ENCODE results near the gene ODAD3.
"Not testable (repeated sequence)": the region's sequence is repeated elsewhere in the genome, so short reads cannot be mapped to it uniquely, and the experiment has no call there.

ODAD3 gene

DNA sequence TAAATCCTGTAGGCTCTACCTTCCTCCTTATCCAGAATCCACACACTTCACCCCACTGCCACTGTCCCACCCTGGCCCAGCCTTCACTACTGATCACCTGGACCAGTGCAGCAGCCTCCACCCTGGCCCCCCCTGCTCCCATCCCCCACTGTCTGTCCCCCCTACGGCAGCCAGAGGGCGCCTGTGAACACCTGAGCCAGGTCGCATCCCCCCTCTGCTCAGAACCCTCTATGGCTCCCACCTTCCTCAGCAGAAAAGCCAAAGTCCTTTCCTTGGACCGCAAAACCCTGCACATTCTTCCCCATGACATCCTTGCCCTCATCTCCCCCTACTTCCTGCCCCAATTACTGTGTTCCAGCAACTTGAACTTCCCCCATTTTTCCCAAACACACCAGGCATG is 25.3 kb upstream of the ODAD3 start:
- DNase-seq (ENCODE audit: low spot score): no peak

DNA sequence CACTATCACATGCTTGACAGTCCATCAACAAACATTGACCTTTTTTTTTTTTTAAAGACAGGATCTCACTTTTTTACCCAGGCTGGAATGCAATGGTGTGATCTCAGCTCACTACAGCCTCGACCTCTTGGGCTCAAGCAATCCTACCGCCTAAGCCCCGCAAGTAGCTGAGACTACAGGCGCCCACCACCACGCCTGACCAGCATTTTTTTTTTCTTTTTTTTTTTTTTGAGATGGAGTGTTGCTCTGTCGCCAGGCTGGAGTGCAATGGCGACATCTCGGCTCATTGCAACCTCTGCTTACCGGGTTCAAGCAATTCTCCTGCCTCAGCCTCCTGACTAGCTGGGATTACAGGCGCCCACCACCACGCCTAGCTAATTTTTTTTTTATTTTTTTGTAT is 24.0 kb upstream of the ODAD3 start:
- not testable (repeated sequence) for DNase-seq (ENCODE audit: low spot score)

DNA sequence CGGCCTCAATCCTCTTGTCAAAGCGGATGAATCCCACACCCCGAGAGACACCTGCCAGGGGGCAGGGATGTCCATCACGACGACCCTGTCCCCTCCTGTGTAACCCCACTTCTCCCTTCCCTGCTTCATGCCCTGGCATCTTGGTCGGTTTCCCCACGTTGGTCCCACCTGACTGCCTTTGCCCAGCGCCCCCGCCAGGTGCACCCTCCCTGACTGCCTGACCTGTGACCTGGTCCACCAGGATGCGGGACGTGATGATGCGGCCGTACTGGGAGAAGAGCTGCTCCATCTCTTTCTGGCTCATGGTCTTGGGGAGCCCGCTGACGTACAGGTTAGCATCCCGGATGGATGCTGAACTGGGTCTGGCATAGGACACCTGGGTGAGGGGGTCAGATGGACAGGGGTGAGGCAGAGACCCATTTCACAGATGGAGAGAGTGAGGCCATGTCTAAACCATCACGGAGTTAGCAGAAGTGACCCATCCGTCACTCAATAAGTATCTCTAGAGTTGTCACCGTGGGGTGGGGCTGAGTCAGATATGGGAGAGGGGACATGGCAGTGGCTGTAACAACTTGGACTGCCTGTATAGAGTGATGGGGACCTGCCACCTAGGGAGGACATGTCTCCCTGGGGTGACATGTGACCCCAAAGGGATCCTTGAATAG is 23.4 kb upstream of the ODAD3 start:
- DNase-seq (ENCODE audit: low spot score): no peak

DNA sequence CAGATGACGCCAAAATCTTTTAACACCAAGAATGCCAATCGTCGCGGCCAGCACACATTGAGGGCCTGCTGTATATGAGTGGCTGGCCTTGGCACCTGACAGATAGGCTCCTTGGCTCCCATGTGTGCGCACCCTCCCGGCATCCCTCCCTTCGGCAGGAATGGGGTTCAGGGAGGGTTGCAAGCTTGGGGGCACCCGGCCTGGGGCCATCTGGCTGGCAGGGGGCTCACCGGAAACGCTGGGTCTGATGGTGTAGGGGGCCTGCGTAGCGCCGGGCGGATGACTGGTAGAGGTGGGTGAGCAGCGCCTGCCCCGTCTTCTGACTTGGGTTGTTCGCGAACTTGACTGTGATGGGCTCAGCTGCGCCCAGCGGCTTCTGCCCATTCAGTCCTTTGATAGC is 22.9 kb upstream of the ODAD3 start:
- DNase-seq (ENCODE audit: low spot score): no peak

DNA sequence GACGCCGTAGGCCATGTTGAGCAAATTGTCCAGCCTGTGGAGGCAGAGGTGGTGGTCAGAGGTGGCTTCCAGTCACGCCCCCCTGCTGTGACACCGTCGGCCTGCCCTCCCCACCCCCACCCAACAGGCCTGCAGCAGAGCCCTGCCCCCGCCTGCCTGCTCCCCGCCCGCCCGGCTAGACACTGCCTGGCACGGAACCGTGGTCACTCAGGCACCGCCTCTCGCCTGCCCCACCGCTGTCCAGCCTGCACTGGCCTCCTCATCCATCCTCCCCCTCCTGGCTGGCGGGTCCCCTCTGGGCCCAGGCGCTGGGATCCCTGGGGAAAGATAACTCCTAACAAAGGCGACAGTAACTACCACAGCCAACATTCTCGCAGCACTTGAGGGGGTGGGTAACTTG is 22.2 kb upstream of the ODAD3 start:
- no peak for DNase-seq (ENCODE audit: low spot score)

DNA sequence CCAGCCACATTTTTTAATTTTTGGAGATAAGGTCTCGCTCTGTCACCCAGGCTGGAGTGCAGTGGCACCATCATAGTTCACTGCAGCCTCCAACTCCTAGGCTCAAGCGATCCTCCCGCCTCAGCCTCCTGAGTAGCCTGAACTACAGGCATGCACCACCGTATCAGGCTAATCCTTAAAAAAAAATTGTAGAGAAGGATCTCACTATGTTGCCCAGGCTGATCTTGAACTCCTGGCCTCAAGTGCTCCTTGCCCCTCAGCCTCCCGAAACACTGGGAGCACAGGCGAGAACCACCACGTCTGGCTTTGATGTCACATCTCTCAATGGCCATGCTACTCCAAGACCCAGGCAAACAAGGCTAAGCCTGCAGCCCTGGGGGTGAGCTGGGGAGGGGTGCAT is 21.7 kb upstream of the ODAD3 start:
- DNase-seq (ENCODE audit: low spot score): no peak

DNA sequence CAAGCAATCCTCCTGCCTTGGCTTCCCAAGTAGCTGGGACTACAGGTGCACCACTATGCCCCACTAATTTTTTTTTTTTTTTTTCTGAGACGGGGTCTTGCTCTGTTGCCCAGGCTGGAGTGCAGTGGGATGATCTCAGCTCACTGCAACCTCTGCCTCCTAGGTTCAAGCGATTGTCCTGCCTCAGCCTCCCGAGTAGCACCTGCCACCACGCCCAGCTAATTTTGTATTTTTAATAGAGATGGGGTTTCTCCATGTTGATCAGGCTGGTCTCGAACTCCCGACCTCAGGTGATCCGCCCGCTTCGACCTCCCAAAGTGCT is 20.3 kb upstream of the ODAD3 start:
- not testable (repeated sequence) for DNase-seq (ENCODE audit: low spot score)

DNA sequence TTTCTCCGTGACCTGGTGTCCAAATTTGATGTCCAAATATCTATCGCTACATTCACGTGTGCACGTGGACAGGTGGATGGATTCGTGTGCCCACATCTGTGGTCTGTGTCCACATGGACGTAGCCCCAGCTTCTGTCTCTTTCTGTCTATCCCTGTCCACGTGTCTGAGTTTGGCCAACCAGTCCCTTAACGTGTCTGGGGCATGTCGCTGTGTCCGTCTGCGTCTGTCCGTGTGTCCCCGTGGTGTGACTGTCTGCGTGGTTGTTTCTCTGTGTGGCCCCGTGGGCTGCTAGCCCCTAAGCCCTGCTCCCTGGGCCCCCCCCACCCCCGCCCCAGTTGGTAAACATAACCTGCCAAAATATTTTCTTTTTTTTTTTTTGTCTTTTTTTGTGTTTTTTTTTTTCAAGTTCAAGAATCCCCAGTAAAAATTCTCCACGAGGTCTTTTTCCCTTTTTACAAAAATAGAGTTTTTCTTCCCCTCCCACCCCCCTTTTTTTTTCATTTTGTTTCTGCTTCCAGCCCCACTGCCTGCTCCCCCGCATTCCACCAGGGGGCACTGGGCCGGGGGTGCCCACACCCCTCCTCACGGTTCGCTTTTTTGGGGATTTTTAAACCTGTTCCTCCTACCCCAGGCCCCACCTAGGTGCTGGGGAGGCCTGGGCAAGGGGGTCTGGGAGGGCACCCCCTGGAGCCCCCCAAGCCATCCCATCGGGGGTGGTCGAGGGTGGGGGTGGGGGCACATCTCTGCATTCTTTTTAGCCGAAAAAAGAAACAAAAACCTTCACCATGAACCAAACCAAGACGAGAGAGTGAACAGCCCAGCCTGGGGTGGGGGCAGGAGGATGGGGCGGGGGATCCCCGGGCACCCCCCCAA is 18.8 kb upstream of the ODAD3 start:
- DNase-seq (ENCODE audit: low spot score): no peak

DNA sequence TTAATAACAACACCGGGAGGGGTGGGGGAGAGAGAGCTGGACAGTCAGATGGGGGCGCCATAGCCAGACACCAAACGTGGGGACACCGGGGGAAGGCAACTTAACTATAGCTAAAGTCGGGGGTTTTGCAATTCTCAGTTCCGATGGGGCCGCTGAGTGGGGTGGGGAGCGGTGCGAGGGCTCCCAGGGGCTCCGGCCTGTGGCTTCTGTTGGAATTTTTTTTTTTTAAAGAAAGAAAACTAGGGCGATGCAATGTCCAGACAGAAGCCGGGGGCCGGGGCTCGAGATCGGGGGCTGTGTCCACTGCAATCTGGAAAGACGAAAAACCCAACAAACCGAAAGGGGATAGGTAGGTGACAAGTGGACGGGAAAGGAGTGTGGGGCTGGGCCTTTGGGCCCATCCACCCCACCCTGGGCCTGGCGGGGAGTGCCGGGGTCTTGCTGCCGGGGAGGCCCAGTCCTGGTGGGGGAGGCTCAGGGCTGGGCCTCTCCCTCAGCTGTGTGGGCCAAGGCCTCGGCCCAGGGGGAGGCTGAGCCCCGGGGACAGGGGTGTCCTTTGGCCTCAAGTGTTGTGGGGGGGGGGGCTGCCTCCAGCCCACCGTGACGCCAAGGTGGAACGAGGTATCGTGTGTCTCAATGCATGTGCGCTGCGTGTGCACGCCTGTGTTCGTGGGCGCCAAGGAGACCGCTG is 17.8 kb upstream of the ODAD3 start:
- DNase-seq (ENCODE audit: low spot score): no peak

DNA sequence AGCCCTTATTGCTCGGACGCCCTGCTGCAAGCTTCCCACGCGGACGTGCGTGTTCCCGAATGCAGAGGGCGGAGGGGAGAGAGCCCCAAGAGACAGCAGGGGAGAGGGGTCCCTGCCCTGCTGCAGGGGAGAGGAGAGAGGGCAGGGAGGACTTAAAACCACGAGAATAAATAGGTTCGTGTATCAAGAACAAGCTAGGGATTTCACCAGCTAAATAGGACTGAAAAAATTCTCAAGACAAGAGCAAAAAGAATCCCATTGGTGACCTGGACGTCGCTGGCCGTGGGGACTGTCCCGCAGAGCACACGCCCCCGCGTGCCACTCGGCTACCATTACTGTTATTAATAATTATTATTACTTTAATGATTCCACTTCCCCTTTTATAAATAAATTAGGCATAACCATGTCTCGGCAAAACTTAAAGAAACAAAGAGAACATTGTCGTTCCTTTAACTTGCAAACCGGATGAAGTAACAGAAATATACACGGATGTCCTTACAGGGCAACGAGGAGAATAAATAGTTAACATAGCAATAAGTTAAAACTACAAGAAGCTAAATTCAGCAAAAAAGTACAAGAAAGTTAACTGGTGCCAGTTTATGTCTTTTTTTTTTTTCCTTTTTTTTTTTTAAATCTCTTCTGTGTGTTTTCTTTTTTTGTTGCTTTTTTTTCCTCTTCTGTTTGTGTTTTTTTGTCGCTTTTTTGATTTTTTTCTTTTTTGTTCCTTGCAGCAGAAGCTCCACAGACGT is 17.1 kb upstream of the ODAD3 start:
- no peak for DNase-seq (ENCODE audit: low spot score)

DNA sequence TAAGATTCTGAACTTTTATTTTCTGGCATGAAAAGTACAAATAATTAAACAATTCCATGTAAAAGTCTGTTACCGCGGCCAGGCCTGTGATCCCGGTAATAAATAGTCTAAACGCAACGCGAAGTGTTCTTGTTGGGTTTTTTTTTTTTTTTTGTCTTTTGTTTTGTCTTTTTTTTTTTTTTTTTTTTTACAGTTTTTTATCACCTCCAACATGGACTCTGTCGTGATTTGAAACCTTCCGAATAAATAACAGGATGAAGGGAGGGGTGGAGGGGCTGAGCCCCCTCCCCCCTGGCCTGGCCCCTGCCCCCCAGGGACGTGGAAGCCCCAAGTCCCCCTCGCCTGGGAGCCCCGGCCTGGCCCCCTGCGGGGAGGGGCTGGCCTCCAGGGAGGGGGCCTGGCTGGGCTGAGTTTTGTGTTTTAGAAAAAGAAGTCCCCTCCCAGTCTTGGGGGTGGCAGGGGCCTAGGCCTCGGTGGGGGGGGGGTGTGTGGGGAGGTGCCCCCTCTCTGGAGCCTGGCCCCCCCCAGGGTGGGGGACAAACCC is 16.5 kb upstream of the ODAD3 start:
- no peak for DNase-seq (ENCODE audit: low spot score)

DNA sequence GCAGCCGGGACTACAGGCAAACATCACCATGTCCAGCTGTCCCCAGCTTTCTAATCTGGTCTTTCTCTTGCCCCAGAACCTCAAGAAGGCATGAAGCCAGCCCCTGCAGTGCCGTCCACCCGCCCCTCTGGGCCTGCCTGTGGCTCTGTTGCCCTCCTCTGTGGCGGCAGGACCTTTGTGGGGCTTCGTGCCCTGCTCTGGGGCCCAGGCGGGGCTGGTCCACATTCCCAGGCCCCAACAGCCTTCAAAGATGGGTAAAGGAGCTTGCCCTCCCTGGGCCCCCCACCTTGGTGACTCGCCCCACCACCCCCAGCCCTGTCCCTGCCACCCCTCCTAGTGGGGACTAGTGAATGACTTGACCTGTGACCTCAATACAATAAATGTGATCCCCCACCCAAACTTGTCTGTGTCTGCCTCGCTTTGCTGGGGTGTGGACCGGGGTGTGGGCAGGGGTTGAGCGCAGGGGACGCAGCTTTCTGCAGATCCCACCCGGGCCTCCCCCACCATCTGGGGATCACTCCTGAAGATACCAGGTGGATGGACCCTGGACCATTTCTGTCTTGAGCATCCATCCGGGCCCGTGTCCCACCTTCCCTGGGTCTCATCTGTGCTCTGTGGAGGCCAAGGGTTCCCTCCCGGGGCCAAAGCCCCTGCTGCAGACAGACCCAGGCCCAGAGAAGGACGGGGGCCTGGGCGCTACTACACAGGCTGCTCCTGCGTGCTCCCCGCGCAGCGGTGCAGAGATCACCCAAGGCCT is 15.8 kb upstream of the ODAD3 start:
- DNase-seq (ENCODE audit: low spot score): no peak

DNA sequence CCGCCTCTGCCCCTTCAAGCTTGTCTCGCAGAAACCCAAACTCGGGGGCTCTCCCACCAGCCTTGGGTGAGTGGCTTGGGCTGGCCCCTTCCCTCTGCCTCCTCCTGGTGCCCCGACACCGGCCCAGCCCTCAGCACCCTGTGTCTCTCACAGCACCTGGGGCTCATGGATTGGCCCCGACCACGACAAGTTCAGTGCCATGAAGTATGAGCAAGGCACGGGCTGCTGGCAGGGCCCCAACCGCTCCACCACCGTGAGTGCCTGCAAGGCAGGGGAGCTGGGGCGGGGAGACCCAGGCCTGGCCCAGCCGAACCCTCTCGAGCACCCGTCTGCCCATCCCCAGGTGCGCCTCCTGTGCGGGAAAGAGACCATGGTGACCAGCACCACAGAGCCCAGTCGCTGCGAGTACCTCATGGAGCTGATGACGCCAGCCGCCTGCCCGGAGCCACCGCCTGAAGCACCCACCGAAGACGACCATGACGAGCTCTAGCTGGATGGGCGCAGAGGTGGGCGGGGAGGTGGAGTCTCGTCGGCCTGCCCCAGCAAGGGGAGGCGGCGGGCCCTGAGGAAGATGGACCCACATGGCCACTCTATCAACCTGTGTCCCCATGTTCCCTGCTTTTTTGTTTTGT is 14.1 kb upstream of the ODAD3 start:
- no peak for DNase-seq (ENCODE audit: low spot score)

DNA sequence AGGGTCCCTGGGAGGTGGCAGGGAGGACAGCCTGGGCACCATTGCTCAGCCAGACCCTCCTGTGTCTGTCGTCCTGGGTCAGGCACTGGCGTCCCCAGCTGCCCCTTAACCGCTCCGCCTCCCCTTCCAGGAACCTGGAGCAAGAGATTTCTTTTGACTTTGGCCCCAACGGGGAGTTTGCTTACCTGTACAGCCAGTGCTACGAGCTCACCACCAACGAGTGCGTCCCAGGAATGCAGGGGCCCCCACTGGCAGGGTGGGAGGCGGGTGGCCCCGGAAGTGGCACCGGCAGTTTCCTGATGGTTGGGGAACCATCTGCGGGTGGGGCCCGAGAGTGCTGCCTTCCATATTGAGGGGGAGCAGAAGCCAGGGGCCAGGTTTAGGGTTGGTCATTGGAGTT is 13.5 kb upstream of the ODAD3 start:
- DNase-seq (ENCODE audit: low spot score): no peak

DNA sequence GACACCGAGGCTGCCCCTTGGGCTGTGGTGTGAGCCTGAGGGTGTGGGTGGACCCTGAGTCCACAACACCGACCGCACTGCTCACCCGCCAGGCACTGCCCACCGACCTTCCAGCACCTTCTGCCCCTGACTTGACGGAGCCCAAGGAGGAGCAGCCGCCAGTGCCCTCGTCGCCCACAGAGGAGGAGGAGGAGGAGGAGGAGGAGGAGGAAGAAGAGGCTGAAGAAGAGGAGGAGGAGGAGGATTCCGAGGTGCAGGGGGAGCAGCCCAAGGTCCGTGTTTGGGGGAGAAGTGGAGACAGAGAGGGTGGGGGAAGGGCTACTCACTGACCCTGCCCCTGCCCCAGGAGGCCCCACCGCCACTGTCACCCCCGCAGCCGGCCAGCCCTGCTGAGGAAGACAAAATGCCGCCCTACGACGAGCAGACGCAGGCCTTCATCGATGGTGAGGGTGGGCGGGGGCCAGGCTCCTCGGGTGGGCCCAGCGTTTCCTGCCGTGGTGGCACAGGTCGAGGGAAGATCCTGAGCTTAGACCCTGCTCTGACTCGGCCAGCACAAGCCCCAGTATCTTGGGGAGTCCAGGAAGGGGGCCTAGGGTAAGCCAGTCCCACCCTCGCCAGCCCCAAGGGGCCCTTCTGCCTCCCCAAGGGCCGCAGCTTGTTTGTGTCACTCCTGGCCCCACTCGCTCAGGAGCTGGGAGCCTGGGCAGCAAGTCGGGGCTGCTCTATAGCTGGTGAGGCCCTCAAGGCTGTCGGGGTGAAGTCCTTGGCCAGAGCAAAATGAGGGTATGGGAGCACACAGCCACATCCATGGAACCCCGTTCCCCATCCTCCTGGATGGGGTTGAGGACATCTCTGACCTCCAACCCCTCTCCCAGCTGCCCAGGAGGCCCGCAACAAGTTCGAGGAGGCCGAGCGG is 12.7 kb upstream of the ODAD3 start:
- DNase-seq (ENCODE audit: low spot score): no peak

DNA sequence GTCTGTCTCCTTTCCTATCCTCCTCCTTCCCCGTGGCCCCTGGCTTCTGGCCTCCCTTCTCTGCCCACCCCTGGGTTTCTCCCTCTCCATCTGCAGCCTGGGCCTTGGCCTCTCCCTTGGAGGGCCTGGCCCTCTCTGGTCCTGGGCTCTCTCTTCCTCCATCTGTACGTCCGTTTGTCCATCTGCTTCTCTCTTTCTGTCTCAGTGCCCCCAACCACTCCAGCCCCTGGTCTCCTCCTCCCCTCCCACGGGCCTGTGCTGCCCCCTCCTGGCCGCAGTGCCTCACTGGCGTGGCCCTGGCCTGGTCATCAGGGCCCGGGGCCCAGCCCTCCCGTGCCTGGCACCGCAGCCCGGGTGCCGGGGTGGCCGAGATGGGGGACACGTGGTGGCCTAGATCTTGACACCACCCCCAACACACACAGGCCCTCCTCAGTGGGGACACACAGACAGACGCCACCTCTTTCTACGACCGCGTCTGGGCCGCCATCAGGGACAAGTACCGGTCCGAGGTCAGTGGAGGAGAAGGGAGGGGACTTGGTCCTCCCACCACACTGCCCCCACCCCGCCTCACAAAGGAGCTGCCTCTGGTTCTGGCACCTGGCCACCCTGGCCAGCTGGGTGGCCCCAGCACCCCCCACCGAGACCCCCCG is 11.9 kb upstream of the ODAD3 start:
- peak; percentile 25 for DNase-seq (ENCODE audit: low spot score)

DNA sequence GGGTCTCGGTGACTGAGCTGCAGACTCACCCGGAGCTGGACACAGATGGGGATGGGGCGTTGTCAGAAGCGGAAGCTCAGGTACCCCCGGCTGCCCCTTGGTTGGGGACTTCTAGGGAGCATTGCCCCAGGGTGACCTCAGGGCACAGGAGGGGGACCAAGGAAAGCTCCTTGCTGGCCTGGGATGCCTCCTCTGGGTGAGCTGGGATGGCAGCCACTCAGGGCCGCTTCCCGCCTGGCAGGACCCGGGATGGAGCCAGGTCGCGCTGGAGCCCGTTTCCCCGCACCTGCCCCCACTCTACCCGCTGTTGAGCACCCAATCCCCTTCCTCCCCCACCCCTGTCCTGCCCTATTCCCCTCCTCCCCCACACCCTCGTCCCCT is 11.3 kb upstream of the ODAD3 start:
- DNase-seq (ENCODE audit: low spot score): no peak

DNA sequence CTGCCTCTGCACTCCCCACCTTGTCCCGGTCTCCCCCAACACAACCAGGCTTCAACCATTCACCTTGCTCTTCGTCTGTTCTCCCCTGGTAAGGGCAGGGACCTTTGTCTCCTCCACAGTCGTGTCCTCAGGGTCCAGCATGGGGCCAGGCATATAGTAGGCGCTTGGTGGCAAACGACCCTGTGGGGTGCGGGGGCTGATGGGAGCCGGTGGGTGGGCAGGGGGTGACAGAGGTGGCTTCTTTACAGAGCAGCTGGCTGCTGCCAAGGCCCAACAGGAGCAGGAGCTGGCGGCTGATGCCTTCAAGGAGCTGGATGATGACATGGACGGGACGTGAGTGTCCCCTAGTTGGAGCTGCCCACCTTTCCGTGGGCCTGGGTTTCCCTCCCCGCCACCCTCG is 10.2 kb upstream of the ODAD3 start:
- no peak for DNase-seq (ENCODE audit: low spot score)

DNA sequence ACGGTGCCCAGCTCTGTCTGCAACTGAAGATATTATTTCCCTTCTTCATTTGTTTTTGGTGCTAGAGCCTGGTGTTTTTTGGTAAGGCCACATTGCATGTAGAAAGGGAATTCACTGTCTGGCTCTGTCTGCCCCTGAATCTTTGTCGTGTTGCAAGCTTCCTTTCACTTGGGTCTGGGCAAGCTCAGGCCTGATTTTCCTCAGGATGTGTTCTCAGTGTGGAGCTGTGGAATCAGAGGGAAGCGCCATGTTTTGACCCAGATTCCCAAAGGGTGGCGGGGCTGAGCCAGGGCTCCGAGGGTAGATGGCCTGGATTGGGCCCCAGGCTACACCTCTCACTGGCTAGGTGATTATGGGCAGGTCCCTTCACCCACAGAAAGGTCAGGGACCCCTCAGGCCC is 9.1 kb upstream of the ODAD3 start:
- DNase-seq (ENCODE audit: low spot score): no peak

All from kidney tubule cell (primary cell).